Measurements from ENCODE around the gene PROK1.

DNA sequence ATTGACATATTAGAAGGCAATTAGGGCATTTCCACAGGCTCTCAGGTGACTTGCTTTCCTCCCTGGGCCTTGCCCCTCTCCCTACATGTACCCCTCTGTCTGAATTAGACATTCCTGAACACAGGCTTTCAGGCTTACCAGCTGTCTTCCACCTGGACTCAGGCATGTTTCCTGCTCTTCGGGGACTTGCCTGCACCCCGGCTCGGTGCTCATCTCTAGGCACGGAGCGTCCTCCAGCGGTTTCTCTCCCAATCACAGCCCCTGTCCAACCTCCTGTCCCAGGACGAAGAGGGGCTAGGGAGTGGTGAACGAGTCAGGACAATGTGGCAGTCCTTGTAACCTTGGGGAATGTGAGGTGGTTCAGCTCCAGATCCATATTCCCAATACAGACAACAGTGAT, 4.2 kb downstream of the PROK1 start:
- TF ChIP-seq, protein P1, sequence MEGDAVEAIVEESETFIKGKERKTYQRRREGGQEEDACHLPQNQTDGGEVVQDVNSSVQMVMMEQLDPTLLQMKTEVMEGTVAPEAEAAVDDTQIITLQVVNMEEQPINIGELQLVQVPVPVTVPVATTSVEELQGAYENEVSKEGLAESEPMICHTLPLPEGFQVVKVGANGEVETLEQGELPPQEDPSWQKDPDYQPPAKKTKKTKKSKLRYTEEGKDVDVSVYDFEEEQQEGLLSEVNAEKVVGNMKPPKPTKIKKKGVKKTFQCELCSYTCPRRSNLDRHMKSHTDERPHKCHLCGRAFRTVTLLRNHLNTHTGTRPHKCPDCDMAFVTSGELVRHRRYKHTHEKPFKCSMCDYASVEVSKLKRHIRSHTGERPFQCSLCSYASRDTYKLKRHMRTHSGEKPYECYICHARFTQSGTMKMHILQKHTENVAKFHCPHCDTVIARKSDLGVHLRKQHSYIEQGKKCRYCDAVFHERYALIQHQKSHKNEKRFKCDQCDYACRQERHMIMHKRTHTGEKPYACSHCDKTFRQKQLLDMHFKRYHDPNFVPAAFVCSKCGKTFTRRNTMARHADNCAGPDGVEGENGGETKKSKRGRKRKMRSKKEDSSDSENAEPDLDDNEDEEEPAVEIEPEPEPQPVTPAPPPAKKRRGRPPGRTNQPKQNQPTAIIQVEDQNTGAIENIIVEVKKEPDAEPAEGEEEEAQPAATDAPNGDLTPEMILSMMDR (IDR thresholded peaks at IDR 0.05), result no peak
- TF ChIP-seq POLR2A (IDR thresholded peaks at IDR 0.05), result no peak
